ENCODE results near the gene SLC35F1. TPM values are rescaled to one million over a fixed set of nuclear protein-coding genes. Genes with fewer than 3 reads are reported as not detected.

SLC35F1 gene
- total and polyA plus RNA-seq, 2 experiments from 2014 or later, result not detected

- in situ Hi-C loops (cut with MboI), result no loop called here
- no peak overlapping the region for H2AFZ ChIP-seq
- no peaks in the 10 kb centered on the region for H4K20me1 ChIP-seq (ENCODE audit: insufficient read depth)
- H3K4me3 ChIP-seq, result peak overlapping the region; percentile 14
- peaks cover 21% of the 10 kb centered on the region for H3K4me1 ChIP-seq (ENCODE audit: insufficient read depth)
- H3K27me3 ChIP-seq (replicated peaks; ENCODE audit: insufficient read depth), result no peaks in the 10 kb centered on the region
- peak; percentile 82 for DNase-seq
- peak overlapping the region; percentile 64 for H3K4me2 ChIP-seq (ENCODE audit: unreplicated experiment)
- no peaks in the 10 kb centered on the region for H3K79me2 ChIP-seq (ENCODE audit: insufficient read depth)
- 0 to 4% methylated on average over 3 of the region's 3 CpGs for WGBS, 2 experiments (ENCODE audit: low coverage in 1 of 2, low lambda C conversion rate in 2 of 2, missing lambda C conversion rate in 2 of 2)
- peaks cover 25% of the 10 kb centered on the region for H3F3A ChIP-seq (ENCODE audit: insufficient read depth)
- peak overlapping the region; percentile 30 for H3K9ac ChIP-seq
- no peaks in the 10 kb centered on the region for H3K9me3 ChIP-seq (ENCODE audit: low read depth)
- peak overlapping the region; percentile 72 for H3K27ac ChIP-seq
- TF ChIP-seq EZH2phosphoT487 (IDR thresholded peaks at IDR 0.05; ENCODE audit: insufficient read depth, low read depth), result peak; percentile 93
- TF ChIP-seq EZH2 (IDR thresholded peaks at IDR 0.05; ENCODE audit: insufficient read depth, poor library complexity, severe bottlenecking), result no peak
- no peaks in the 10 kb centered on the region for H3K9me2 ChIP-seq (ENCODE audit: insufficient read depth)
- H3K36me3 ChIP-seq (ENCODE audit: low read depth), result no peaks in the 10 kb centered on the region
Observed at GRCh38 chr6:118187568-118188164, 280.6 kb downstream of the SLC35F1 start.

GRCh38 chr6:118188561-118188960 is 281.5 kb downstream of the SLC35F1 start:
- Histone ChIP-seq H3F3A (ENCODE audit: insufficient read depth) (peaks cover 25% of the 10 kb centered on the region), H3K9me2 (ENCODE audit: insufficient read depth) (no peaks in the 10 kb centered on the region), H3K27me3 (replicated peaks; ENCODE audit: insufficient read depth) (no peaks in the 10 kb centered on the region), H3K4me2 (ENCODE audit: unreplicated experiment) (peak overlapping the region; percentile 64), H2AFZ (no peak overlapping the region), H3K27ac (peak overlapping the region; percentile 72), H4K20me1 (ENCODE audit: insufficient read depth) (no peaks in the 10 kb centered on the region), H3K9me3 (ENCODE audit: low read depth) (no peaks in the 10 kb centered on the region), H3K79me2 (ENCODE audit: insufficient read depth) (no peaks in the 10 kb centered on the region), H3K4me3 (0 out of 2 replicates have a peak overlapping the region, but pooled peaks have one; percentile 2), H3K36me3 (ENCODE audit: low read depth) (no peaks in the 10 kb centered on the region), H3K4me1 (ENCODE audit: insufficient read depth) (peaks cover 21% of the 10 kb centered on the region), H3K9ac (0 out of 2 replicates have a peak overlapping the region, but pooled peaks have one; percentile 30)
- 70 to 77% methylated on average over 2 of the region's 2 CpGs for WGBS, 2 experiments (ENCODE audit: low coverage in 1 of 2, low lambda C conversion rate in 2 of 2, missing lambda C conversion rate in 2 of 2)
- DNase-seq, result no peak
- TF ChIP-seq EZH2phosphoT487 (IDR thresholded peaks at IDR 0.05; ENCODE audit: insufficient read depth, low read depth), result no peak
- no peak for TF ChIP-seq EZH2 (IDR thresholded peaks at IDR 0.05; ENCODE audit: insufficient read depth, poor library complexity, severe bottlenecking)
- in situ Hi-C loops (cut with MboI), result no loop called here

GRCh38 chr6:118197539-118197938 is 290.5 kb downstream of the SLC35F1 start:
- in situ Hi-C loops (cut with MboI), result no loop called here
- H4K20me1 ChIP-seq (ENCODE audit: insufficient read depth), result no peaks in the 10 kb centered on the region
- H3F3A ChIP-seq (ENCODE audit: insufficient read depth), result no peaks in the 10 kb centered on the region
- H3K9me3 ChIP-seq (ENCODE audit: low read depth), result no peaks in the 10 kb centered on the region
- H3K36me3 ChIP-seq (ENCODE audit: low read depth), result no peaks in the 10 kb centered on the region
- H3K27me3 ChIP-seq (replicated peaks; ENCODE audit: insufficient read depth), result no peaks in the 10 kb centered on the region
- H3K4me2 ChIP-seq (ENCODE audit: unreplicated experiment), result no peak overlapping the region
- 41% methylated on average over 3 of the region's 3 CpGs for WGBS, 2 experiments (ENCODE audit: low coverage in 1 of 2, low lambda C conversion rate in 2 of 2, missing lambda C conversion rate in 2 of 2)
- H3K9ac ChIP-seq, result no peak overlapping the region
- no peak for DNase-seq
- no peaks in the 10 kb centered on the region for H3K4me1 ChIP-seq (ENCODE audit: insufficient read depth)
- H3K4me3 ChIP-seq, result no peak overlapping the region
- TF ChIP-seq EZH2phosphoT487 (IDR thresholded peaks at IDR 0.05; ENCODE audit: insufficient read depth, low read depth), result no peak
- TF ChIP-seq EZH2 (IDR thresholded peaks at IDR 0.05; ENCODE audit: insufficient read depth, poor library complexity, severe bottlenecking), result no peak
- no peaks in the 10 kb centered on the region for H3K9me2 ChIP-seq (ENCODE audit: insufficient read depth)
- H3K79me2 ChIP-seq (ENCODE audit: insufficient read depth), result no peaks in the 10 kb centered on the region
- no peak overlapping the region for H2AFZ ChIP-seq
- H3K27ac ChIP-seq, result no peak overlapping the region

- in situ Hi-C loops (cut with MboI), result no loop called here
- no peak overlapping the region for H3K4me2 ChIP-seq (ENCODE audit: unreplicated experiment)
- no peaks in the 10 kb centered on the region for H3K9me3 ChIP-seq (ENCODE audit: low read depth)
- H3K27me3 ChIP-seq (replicated peaks; ENCODE audit: insufficient read depth), result no peaks in the 10 kb centered on the region
- no peaks in the 10 kb centered on the region for H3K9me2 ChIP-seq (ENCODE audit: insufficient read depth)
- no peaks in the 10 kb centered on the region for H3K36me3 ChIP-seq (ENCODE audit: low read depth)
- no peaks in the 10 kb centered on the region for H4K20me1 ChIP-seq (ENCODE audit: insufficient read depth)
- no peak overlapping the region for H2AFZ ChIP-seq
- no peaks in the 10 kb centered on the region for H3F3A ChIP-seq (ENCODE audit: insufficient read depth)
- H3K4me1 ChIP-seq (ENCODE audit: insufficient read depth), result no peaks in the 10 kb centered on the region
- no peak overlapping the region for H3K4me3 ChIP-seq
- TF ChIP-seq EZH2phosphoT487 (IDR thresholded peaks at IDR 0.05; ENCODE audit: insufficient read depth, low read depth), result no peak
- TF ChIP-seq EZH2 (IDR thresholded peaks at IDR 0.05; ENCODE audit: insufficient read depth, poor library complexity, severe bottlenecking), result no peak
- H3K79me2 ChIP-seq (ENCODE audit: insufficient read depth), result no peaks in the 10 kb centered on the region
- peak; percentile 52 for DNase-seq
- WGBS, 2 experiments (ENCODE audit: low coverage in 1 of 2, low lambda C conversion rate in 2 of 2, missing lambda C conversion rate in 2 of 2), result 0 to 7% methylated on average over 1 of the region's 1 CpG
- no peak overlapping the region for H3K27ac ChIP-seq
- no peak overlapping the region for H3K9ac ChIP-seq
Observed at GRCh38 chr6:118198746-118199145, 291.7 kb downstream of the SLC35F1 start.
